GM04503 (cell line): ENCODE data around the gene SMIM13.

ENCODE experiments used
- DNase-seq: peaks from one replicate; pipeline ENCODE4 v3.0.0-alpha.2; 2012; ENCODE audit warnings: low read depth

The SMIM13 gene

DNA sequence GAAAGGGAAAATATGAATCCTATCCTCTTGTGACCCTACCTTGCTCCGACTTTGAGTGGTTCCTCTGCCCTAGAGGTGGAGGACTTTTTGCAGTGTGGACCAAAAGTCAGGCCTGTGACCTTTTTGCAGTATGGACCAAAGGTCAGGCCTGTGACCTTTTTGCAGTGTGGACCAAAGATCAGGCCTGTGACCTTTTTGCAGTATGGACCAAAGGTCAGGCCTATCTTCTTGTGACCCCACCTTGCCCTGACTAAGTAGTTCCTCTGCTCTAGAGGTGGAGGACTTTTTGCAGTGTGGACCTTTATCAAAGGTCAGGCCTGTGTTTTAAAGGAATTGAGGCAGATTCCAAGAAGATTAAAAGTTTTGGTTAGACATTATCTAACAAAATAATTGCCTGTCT is 28.7 kb downstream of the SMIM13 start:
- DNase-seq, result no peak

DNA sequence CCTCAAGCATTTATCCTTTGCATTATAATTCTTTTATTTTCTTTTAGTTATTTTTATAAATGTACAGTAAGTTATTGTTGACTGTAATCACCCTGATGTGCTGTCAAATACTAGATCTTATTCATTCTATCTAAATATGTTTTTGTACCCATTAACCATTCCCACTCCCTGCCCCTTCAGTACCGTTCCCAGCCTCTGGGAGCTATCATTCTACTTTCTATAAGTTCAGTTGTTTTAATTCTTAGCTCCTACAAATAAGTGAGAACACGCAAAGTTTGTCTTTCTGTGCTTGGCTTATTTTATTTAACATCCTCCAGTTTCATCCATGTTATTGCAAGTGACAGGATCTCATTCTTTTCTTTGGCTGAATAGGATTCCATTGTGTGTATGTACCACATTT is 30.3 kb downstream of the SMIM13 start:
- no peak for DNase-seq

DNA sequence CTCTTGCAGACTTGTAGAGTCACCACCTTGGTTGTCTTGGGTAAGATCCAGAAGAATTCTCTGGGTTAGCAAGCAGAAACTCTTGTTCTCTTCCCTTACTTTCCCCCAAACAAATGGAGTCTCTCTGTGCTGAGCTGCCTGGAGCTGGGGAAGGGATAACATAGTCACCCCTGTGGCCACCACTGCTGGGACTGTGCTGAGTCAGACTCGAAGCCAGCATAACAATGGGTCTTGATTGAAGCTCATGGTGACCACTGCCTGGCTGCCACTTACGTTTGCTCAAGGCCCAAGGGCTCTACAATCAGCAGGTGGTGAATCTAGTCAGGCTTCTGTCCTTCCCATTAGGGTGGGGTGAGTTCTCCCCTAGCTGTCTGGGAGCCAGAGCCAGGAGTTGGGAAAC is 33.2 kb downstream of the SMIM13 start:
- DNase-seq, result no peak

GRCh38 chr6:11128608-11129007 is 35.0 kb downstream of the SMIM13 start:
- DNase-seq, result no peak

GRCh38 chr6:11129908-11130565 is 36.4 kb downstream of the SMIM13 start:
- no peak for DNase-seq

- DNase-seq, result no peak
Measured at GRCh38 chr6:11130605-11131004, 37.0 kb downstream of the SMIM13 start.

GRCh38 chr6:11132194-11132888 is 38.7 kb downstream of the SMIM13 start:
- DNase-seq, result no peak

DNA sequence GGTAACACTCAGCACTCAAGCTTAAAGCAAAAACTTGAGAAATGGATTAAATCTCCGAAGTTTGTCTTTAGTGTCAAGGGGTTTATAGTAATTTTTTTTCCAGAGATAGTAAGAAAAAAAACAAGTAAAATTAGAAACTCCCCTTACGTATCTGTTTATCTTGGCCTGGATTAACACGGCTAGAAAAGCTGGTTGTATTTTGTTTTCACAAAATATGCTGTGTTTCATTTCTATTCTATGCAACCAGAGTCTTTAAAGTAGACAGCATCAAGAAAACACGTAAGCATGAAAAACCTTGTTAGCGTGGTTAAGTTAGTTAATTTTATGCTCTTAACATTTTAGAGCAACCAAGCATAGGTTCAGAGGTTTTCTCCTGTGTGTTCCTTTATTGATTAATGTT is 39.6 kb downstream of the SMIM13 start:
- no peak for DNase-seq

DNA sequence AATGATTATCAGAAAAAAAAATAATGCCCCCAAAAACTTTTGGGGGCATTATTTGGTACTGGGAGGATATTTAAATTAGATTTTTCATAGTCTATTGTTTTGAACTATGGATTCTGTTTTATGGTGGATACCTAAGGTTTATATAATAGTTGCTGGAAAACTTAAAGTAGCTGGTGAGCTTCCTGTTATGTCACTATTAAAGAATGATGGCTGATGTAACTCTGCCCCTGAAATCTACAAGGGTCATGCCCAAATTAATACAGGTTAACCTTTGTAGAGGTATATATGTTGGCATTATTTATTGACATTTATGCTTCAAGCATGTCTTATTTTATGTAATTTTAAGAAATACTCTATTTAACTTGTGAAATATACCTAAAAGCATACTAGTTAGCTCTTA is 43.2 kb downstream of the SMIM13 start:
- DNase-seq, result no peak

DNA sequence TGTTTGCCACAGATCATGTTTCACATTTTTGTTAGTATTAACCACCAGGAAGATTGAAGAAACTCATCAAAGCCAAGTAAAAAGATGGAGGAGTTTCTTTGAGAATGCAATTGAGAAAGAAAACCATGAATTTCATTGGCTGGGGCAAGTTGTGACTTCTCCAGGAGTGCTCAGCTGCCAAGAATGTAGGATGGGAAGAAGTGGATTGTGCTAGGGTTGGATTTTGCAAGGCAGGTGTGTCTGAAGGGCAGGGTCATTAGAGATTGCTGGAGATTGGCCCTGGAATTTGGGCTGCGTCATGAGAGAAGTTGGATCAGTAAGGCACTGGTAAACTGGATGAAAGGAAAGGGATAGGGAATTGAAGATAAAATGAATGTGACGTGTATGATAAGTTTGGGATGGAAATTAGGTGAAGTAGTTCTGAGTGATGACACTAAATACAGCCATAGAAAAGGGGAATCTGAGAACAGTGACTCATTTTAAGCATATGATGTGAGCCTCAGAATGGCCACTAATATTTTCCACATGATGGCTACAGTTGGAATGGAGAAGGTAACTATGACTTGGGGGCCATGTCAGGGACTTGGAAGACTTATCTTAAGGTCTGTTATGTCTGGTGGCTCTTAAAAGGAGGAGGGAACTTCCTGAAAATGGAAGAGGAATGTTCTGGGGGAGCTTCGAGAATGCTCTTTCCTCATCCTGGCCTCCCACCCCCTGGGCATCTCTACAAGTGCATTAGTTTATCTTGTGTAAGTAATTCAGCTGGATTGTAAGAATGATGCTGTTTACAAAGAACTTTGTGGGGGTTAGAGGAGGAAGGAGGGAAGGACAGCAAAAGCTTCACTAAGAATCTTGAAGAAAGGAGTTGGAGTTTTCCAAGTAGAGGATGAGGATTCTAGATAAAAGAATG is 45.7 kb downstream of the SMIM13 start:
- no peak for DNase-seq

- DNase-seq, result no peak
Measured at GRCh38 chr6:11140056-11140455, 46.4 kb downstream of the SMIM13 start.

- no peak for DNase-seq
Measured at GRCh38 chr6:11141295-11141694, 47.7 kb downstream of the SMIM13 start.

DNA sequence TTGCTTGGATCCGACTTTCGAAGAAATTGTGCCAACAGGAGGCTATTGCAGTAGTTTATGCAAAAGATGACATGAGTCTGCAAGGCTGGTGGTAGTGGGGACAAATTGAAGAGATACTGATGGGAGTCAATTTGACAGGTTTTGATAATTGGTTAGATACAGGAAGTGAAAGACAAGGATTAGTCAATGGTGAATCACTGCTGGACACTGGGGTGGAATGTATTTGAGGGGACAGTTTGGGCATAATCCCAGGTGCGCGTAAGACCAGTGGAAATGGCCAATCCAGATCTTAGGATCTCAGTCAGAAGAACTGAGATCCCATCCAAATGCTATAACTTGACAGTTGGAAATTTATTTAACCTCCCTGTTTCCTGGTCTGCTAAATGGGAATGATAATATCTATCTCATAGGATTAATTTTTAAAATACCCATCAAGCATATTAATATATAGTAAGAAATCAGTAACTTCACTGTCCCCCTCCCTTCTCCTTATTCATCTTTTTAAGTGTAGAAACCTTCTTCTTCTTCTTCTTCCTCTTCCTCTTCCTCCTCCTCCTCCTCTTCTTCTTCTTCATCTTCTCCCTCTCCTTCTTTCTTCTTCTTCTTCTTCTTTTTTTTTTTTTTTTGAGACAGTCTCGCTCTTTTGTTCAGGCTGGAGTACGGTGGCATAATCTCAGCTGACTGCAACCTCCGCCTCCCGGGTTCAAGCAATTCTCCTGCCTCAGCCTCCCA is 48.8 kb downstream of the SMIM13 start:
- no peak for DNase-seq

DNA sequence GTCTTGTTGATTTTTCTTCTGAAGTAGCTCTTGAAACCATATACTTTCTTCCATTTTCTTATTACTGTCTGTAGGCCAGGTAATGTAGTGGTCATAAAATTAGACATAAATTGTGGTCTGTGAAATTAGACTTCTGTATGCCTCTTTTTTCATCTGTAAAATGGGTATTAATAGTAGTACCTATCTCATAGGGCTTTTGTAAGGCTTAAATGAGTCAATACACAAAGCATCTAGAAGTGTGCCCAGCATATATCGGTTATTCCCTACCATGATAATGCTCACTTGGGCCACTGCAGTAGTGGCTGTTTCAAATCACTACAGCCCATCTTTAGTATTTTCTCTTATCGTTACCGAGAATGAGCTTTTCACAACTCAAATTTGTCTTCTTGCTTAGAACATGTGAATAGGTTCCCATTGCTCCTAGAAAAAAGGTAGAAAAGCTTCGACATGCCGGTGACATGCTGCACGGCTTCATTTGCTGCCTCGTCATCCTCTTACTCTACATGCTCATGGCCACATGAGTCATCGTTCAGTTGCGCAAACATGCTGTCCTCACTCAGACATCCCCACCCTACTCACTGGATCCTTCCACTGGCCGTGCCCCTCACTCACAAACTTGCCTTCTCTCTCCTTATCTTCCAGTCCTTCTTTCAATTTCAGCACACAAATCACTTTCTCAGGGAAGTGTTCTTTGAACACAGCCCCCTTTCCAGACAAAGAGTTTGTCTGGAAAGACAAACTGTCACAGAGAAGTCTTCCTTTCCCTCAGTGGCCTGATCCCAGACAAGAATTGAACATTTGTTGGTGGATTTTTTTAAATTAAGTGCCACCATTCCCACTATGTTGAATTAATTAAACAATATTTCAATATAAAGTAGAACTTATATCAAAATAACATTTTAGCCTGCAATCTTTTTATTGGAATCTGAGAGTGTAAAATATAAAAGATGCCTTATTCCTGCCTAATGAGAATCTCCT is 50.0 kb downstream of the SMIM13 start:
- DNase-seq, result peak; percentile 60

DNA sequence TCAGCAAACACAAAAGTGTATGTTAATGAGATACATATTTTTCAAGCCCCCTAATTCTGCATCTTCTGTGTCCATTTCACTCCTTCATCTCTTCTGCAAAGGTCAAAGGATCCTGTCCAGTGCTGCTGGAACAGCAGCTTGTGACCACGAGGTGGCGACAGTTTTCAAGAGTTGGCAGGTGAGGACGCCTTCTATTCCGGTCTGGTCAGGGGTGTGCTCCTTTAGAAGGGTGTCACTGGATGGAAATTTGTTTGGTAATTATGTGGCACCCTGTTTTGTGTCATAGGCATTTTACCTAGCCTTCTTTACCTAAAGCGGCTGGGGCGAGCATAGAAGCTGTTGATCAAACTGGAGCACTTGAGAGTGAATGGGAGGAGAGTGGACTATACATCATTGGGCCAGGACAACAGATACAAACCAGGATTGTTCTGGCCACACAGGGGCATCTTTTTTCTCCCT is 50.8 kb downstream of the SMIM13 start:
- no peak for DNase-seq

DNA sequence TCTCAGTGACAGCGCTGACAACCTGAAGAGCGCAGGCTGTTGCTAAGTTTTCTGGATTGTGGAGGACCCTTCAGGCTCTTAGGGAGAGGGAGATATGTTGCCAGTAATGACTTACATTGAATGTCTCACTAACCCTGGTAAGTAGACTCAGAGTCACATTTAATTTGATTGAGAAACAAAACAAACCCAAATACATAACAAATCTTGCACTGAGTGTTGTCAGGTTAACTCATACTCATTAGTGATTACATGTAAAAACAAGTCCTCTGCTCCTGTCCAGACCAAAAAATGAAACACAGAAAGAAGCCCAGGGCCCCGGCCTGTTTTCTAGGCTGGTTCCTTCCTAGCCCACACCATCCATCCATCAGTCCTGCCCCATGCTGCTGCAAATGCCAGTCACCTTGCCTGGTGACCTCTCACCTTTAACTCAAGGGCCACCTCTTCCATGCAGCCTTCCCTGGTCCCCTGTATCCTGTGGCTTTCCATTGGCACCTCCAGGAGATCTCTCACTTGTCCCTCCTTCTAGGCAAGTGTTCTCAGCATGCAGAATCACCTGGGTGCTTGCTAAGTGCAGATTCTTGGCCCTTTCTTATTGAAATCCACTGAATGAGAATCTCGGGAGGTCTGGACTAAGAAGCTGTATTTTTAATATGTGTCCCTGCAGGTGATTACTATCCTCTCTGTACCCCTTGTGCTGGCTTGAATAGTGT is 52.6 kb downstream of the SMIM13 start:
- no peak for DNase-seq

DNA sequence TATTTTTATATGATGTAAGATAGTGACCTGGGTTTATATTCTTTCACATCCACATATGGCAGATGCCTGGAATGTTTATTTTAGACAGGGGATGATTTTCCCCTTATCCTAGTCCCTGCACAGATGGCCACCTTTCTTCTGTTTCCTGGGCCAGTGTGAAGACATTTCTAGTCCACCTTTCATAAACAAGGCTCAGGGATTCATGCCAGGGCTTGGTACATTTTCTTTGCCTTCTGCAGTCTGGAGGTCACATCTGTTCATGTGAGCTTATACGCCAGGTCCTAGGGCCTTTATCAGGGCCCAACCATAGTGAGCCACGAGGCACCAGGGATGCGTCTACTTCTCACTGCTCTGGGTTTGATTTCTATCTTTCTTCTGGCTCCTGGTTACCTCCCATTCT is 55.9 kb downstream of the SMIM13 start:
- DNase-seq, result no peak

GRCh38 chr6:11151488-11151887 is 57.9 kb downstream of the SMIM13 start:
- no peak for DNase-seq

GRCh38 chr6:11152581-11152980 is 58.9 kb downstream of the SMIM13 start:
- no peak for DNase-seq

GRCh38 chr6:11153447-11153846 is 59.8 kb downstream of the SMIM13 start:
- DNase-seq, result no peak
